ENCODE data around the gene ADCY4. TPM values are rescaled to one million over a fixed set of nuclear protein-coding genes. Genes with fewer than 3 reads are reported as not detected.

The ADCY4 gene
- 1.2 and 6.3 TPM in 2 replicates for total RNA-seq (ENCODE audit: low replicate concordance)

DNA sequence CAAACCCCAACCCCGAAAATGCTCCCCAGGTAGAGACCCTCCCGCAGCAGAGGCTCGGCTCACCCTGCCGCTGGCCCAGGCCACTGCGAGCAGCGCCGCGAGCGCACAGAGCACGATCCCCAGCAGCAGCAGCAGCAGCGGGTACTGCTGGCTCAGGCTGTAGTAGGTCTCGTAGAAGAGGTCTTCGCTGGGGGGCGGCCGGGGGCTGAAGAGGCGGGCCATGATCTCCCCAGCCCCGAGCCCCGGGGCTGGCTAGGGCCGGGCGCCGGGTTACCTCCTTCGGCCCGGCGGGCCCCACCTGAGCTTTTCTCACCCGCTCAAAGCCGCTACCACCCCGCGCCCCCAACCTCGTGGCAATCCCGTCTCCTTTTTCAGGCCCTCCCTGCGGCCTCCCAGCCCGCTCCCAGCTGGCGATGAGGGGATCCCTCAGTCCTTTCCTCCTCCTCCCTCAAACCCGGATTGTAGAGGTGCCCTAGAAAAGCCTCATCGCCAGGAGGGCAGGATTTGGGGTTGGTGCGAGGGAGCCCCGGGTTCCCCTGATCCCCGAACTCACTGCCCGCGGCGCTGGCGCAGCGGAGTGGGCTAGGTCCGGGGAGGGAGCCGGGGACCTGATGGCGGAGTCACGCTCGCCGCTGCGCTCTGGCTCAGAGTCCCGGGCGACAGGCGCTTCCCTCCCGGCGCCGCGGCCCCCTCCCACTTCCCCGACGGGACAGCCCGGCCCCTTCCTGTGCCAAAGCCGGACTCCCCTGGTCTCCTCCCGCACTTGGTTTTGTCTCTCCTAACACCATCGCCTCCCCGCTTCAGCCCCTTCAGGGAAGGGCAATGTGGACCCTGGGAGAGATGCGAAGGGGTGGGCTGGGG lies at the start of gene ADCY4:
Gene ADCY4 (minus strand): TSS at position 641 of the 861 bp plus-strand sequence. CDS start 419 bp downstream, at position 222.
- DNase-seq (ENCODE audit: low read depth): no peak
- TF ChIP-seq, protein P1, sequence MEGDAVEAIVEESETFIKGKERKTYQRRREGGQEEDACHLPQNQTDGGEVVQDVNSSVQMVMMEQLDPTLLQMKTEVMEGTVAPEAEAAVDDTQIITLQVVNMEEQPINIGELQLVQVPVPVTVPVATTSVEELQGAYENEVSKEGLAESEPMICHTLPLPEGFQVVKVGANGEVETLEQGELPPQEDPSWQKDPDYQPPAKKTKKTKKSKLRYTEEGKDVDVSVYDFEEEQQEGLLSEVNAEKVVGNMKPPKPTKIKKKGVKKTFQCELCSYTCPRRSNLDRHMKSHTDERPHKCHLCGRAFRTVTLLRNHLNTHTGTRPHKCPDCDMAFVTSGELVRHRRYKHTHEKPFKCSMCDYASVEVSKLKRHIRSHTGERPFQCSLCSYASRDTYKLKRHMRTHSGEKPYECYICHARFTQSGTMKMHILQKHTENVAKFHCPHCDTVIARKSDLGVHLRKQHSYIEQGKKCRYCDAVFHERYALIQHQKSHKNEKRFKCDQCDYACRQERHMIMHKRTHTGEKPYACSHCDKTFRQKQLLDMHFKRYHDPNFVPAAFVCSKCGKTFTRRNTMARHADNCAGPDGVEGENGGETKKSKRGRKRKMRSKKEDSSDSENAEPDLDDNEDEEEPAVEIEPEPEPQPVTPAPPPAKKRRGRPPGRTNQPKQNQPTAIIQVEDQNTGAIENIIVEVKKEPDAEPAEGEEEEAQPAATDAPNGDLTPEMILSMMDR (IDR thresholded peaks at IDR 0.05; ENCODE audit: insufficient read depth, low read length): no peak
- peak within 1 kb of the TSS; percentile 46 for H3K4me3 ChIP-seq (ENCODE audit: low read depth, low read length)

DNA sequence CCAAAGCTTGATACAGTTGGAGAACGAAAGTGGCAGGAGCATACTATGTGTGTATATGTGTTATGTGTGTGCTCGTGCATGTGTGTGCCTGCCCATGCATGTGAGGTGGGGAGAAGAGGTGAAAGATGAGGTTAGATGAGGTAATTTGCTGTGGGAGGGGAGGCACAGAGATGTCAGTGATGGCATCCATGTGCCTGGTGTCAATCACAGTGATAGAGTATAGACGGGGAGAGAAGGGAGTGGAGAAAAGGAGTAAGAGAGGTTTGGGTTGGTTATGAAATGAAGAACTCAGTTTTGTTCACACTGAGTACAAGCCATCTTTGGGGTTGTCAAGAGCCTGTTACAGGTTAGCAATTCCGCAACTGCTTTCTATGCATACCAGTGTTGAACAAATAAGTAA lies 49.3 kb upstream of the ADCY4 start:
- TF ChIP-seq, protein P1 (IDR thresholded peaks at IDR 0.05; ENCODE audit: insufficient read depth, low read length): no peak
- no peak overlapping the region for H3K4me3 ChIP-seq (ENCODE audit: low read depth, low read length)
- no peak for DNase-seq (ENCODE audit: low read depth)

DNA sequence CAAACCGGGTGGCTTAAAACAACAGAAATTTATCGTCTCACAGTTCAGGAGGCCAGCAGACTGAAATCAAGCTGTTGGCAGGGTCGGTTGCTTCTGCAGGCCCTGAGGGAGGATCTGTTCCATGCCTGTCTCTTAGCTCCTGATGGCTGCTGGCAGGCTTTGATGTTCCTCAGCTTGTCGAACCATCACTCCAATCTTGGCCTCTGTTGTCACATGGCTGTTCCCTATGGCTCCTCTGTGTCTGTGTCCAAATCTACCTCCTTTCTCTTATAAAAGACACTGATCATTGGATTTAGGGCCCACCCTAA lies 47.1 kb upstream of the ADCY4 start:
- TF ChIP-seq, protein P1 (IDR thresholded peaks at IDR 0.05; ENCODE audit: insufficient read depth, low read length): no peak
- H3K4me3 ChIP-seq (ENCODE audit: low read depth, low read length): no peak overlapping the region
- no peak for DNase-seq (ENCODE audit: low read depth)

DNA sequence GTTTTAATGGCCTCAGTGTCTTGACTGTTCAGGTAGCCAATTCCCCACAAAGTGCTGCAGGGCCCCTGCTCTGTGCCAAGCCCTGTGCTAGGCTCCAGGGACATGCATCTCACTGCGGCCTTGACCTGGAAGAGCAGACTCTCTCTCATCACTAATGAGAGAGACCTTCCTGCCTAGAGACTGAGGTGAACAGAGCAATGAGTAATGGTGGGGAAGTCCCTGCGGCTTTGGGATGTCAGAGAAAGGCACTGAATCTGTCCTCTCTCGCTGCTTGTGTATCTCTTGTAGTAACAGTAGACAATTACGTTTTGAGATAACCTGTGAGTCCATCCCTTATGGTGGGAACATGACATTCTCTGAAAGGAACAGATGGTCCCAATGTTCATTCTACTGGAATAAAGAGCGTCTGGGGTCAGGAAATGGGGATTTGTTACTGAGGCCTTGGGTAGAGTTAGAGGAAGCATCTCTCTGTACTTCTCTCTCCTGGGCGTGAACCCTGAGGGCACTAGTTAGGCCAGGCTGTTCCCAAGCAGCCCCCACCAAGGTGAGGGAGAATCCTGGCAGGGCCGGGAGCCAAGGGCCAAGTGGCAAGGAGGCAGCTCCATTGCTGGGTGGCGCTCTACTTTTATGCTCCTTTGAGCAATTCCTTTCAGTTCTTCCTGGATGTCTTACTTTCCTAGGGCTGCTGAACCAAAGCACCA lies 46.6 kb upstream of the ADCY4 start:
- no peak overlapping the region for H3K4me3 ChIP-seq (ENCODE audit: low read depth, low read length)
- DNase-seq (ENCODE audit: low read depth): no peak

DNA sequence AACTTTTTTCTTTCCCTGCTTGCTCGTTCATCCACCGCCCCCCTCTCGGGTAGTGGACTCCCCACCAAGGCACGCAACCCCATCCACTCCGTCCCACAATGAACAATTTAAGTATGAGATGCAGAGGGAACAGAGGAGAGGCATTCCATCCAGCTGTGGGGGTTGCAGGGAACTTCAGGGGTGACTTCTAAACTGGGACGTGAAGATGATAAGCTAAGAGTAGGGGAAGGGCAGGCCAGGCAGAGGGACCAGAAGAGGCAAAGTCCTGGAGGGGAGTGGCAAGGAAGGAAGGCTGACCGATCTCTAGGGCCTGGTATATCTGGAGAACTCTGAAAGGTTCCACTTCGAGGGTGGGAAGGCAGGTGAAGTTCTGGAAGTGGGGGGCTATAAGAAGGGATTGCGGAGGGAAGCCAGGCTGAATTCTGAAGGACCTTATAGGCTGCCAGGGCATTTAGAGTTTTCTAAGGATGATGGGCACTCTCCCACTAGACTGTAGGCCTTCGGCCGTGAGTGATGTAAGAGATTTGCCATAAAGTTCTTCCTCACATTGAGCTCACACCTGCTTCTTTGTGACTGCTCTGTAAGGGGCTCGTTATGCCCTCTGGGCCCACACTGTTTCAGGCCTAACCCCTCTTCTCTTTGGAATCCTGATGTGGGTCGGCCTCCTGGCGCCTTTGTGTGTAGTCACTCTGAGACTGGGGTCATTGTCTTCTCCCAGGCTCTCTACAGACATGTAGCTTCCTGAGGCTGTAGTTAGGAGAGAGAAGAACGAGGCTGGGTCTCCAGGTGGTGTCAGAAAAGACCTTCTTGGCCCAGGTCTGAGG lies 45.2 kb upstream of the ADCY4 start:
- DNase-seq (ENCODE audit: low read depth): no peak
- H3K4me3 ChIP-seq (ENCODE audit: low read depth, low read length): no peak overlapping the region
- TF ChIP-seq, protein P1 (IDR thresholded peaks at IDR 0.05; ENCODE audit: insufficient read depth, low read length): no peak

More for the DNA sequence above, 46.6 kb upstream of the ADCY4 start:
- TF ChIP-seq, protein P1 (IDR thresholded peaks at IDR 0.05; ENCODE audit: insufficient read depth, low read length): no peak
